ENCODE data around the gene FYCO1.

- no peak for TF ChIP-seq CTCF (conservative IDR thresholded peaks at IDR 0.05)
- TF ChIP-seq EZH2 (IDR thresholded peaks at IDR 0.05; ENCODE audit: low read depth) = no peak
Observed at GRCh38 chr3:45966371-45966791, 29.2 kb downstream of the FYCO1 start.
